HepG2 (cell line): Measurements from ENCODE around the gene NEIL1. TPM values are rescaled to one million over a fixed set of nuclear protein-coding genes. Genes with fewer than 3 reads are reported as not detected.

Experiments
- ATF1 ChIP-seq: IDR thresholded peaks from 2 replicates; pipeline ENCODE4 v1.6.1; 2016; ENCODE audit warnings: mild to moderate bottlenecking, control low read depth
- CBX5 ChIP-seq: sonication (generic); formaldehyde crosslinking; IDR thresholded peaks from 2 replicates; pipeline ENCODE4 v1.4.0; 2020; ENCODE audit warnings: missing genetic modification reagents, borderline replicate concordance
- CHD4 ChIP-seq: fragments of 200-600 bp; sonication (generic); IDR thresholded peaks from 2 replicates; pipeline ENCODE4 v1.7.0; 2017; ENCODE audit warnings: mild to moderate bottlenecking, low read length, borderline replicate concordance
- MAF1 ChIP-seq: sonication (generic); formaldehyde crosslinking; IDR thresholded peaks from 2 replicates; pipeline ENCODE4 v1.5.0; 2020; ENCODE audit warnings: missing genetic modification reagents, borderline replicate concordance
- MEIS1 ChIP-seq: sonication (generic); formaldehyde crosslinking; IDR thresholded peaks from 2 replicates; pipeline ENCODE4 v1.9.0; 2021; ENCODE audit warnings: mild to moderate bottlenecking, missing genetic modification reagents, moderate library complexity, borderline replicate concordance
- NFIC ChIP-seq: IDR thresholded peaks from 2 replicates; pipeline ENCODE4 v1.6.1; 2012; ENCODE audit warnings: mild to moderate bottlenecking, low read length, inconsistent platforms
- SYNCRIP ChIP-seq: fragments of 200-400 bp; formaldehyde crosslinking; IDR thresholded peaks from 2 replicates; pipeline ENCODE4 v1.6.1; 2018; ENCODE audit warnings: mild to moderate bottlenecking, low read depth, low read length; ENCODE audit not compliant: insufficient read depth
- THYN1 ChIP-seq: sonication (generic); formaldehyde crosslinking; IDR thresholded peaks from 2 replicates; pipeline ENCODE4 v1.8.1; 2023; ENCODE audit warnings: low read depth, mild to moderate bottlenecking, moderate library complexity, missing genetic modification reagents, borderline replicate concordance
- ZNF12 ChIP-seq: sonication (generic); formaldehyde crosslinking; IDR thresholded peaks from 2 replicates; pipeline ENCODE4 v1.5.0; 2020; ENCODE audit warnings: missing genetic modification reagents
- ZNF20 ChIP-seq: sonication (generic); formaldehyde crosslinking; IDR thresholded peaks from 2 replicates; pipeline ENCODE4 v1.4.0; 2020; ENCODE audit warnings: mild to moderate bottlenecking, moderate library complexity, missing genetic modification reagents
- polyA plus RNA-seq, 8 experiments: library from polyadenylated mRNA; depleted of rRNA in 3 of 8; stranded (reverse) in 7 of 8; unstranded in 1 of 8; fragments of >200 nt; fragmentation: Illumina TruSeq in 4 of 8; extraction: Trizol in 4 of 8; gene quantifications; 2 replicates each; pipeline versions ENCODE4 v1.2.1 to v1.2.3, GENCODE V29; 2011 to 2016; ENCODE audit warnings: low read depth in 4 of 8, missing spikeins in 1 of 8, mixed read lengths in 1 of 8; ENCODE audit not compliant: insufficient read depth in 1 of 8
- total RNA-seq, 5 experiments: library from RNA; depleted of rRNA; stranded (reverse); fragments of >200 nt; fragmentation: Illumina TruSeq; extraction: Trizol; gene quantifications; 2 replicates each; pipeline ENCODE4 v1.2.3, GENCODE V29; 2016; ENCODE audit warnings: low read depth in 1 of 5
- TF ChIP-seq, protein P1 (sequence below): sonication (generic); formaldehyde crosslinking; IDR thresholded peaks from 2 replicates; pipeline ENCODE4 v1.8.1; 2023; ENCODE audit warnings: mild to moderate bottlenecking, missing genetic modification reagents
- TF ChIP-seq, protein P2 (sequence below): sonication (generic); formaldehyde crosslinking; IDR thresholded peaks from 2 replicates; pipeline ENCODE4 v1.5.0; 2020; ENCODE audit warnings: missing genetic modification reagents, mild to moderate bottlenecking, borderline replicate concordance
- TF ChIP-seq, protein P3 (sequence below): sonication (generic); formaldehyde crosslinking; IDR thresholded peaks from 2 replicates; pipeline ENCODE4 v1.4.0; 2020; ENCODE audit warnings: mild to moderate bottlenecking, missing genetic modification reagents

NEIL1 gene
- total and polyA plus RNA-seq, 2 of the 13 experiments (the other 11 are each of a cell fraction or from before 2014, with no cell fraction given): 10.4 to 15.5 TPM

DNA sequence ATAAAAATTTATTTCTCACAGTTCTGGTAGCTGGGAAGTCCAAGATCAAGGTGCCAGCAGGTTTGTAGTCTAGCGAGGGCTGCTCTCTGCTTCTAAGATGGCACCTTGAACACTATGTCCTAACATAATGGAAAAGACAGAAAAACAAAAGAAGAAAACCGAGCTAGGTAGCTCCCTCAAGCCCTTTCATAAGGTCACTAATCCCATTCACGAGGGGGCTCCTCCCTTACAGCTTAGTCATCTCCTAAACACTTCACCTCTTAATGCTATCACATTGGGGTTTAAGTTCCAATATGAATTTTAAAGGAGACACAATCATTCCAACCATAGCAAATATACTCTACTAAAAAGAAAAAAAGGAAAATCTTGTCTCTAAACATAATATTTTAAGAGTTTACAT lies 40.7 kb upstream of the NEIL1 start (continued):
- TF ChIP-seq, protein P1, sequence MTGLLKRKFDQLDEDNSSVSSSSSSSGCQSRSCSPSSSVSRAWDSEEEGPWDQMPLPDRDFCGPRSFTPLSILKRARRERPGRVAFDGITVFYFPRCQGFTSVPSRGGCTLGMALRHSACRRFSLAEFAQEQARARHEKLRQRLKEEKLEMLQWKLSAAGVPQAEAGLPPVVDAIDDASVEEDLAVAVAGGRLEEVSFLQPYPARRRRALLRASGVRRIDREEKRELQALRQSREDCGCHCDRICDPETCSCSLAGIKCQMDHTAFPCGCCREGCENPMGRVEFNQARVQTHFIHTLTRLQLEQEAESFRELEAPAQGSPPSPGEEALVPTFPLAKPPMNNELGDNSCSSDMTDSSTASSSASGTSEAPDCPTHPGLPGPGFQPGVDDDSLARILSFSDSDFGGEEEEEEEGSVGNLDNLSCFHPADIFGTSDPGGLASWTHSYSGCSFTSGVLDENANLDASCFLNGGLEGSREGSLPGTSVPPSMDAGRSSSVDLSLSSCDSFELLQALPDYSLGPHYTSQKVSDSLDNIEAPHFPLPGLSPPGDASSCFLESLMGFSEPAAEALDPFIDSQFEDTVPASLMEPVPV (CRISPR knock-in tag): no peak
- no peak for TF ChIP-seq CHD4
- no peak for TF ChIP-seq ZNF20 (CRISPR knock-in tag)
- TF ChIP-seq MEIS1 (CRISPR knock-in tag): no peak
- TF ChIP-seq, protein P2, sequence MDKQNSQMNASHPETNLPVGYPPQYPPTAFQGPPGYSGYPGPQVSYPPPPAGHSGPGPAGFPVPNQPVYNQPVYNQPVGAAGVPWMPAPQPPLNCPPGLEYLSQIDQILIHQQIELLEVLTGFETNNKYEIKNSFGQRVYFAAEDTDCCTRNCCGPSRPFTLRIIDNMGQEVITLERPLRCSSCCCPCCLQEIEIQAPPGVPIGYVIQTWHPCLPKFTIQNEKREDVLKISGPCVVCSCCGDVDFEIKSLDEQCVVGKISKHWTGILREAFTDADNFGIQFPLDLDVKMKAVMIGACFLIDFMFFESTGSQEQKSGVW: no peak
- no peak for TF ChIP-seq MAF1 (CRISPR knock-in tag)
- no peak for TF ChIP-seq SYNCRIP
- TF ChIP-seq, protein P3, sequence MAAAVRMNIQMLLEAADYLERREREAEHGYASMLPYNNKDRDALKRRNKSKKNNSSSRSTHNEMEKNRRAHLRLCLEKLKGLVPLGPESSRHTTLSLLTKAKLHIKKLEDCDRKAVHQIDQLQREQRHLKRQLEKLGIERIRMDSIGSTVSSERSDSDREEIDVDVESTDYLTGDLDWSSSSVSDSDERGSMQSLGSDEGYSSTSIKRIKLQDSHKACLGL (CRISPR knock-in tag): no peak
- no peak for TF ChIP-seq CBX5
- TF ChIP-seq NFIC: no peak
- no peak for TF ChIP-seq ZNF12 (CRISPR knock-in tag)
- no peak for TF ChIP-seq THYN1 (CRISPR knock-in tag)
- no peak for TF ChIP-seq ATF1 (CRISPR knock-in tag)
